Fibroblast of skin of abdomen (primary cell): ENCODE results near the gene CALHM1.

Source experiments
- DNase-seq: peaks from one replicate; pipeline ENCODE4 v3.0.0-alpha.2; 2013

CALHM1 gene

DNA sequence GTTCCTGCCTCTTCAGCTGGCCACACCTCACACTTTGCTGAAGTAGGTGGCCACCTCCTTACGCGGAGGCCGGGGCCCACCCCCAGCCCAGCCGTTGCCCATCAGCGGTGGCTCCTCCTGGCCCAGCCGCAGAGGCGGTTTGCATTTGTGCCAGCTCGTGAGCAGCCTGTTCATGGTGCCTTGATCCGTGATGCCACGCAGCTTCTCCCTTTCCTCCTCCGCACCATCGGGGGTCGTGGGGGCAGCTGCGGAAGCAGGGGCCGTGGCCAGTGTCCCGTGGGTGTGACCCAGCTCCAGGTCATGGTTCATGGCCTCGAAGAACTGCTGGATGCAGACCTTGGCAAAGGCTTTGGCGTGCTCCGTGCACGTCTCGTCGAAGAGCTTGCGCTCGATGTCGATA is 3.5 kb downstream of the CALHM1 start:
- DNase-seq = no peak

DNA sequence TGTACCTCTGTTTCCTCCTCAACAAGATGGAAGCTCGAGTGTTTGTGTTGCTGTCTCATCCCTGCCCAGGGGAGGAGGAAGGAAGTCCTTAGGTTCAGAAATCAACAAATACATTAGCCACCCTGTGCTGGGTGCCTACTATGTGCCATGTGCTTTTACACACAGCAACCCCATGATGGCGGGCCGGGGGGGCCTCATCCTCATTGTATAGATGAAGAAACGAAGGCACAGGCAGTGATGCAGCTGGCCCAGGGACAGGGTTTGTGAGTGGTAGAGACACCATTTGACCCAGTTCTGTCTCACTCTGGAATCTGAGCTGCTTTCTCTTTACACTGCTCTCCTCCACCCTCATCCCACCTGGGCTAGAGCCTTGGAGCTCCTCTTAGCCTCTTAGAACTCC is 4.7 kb downstream of the CALHM1 start:
- DNase-seq = no peak

DNA sequence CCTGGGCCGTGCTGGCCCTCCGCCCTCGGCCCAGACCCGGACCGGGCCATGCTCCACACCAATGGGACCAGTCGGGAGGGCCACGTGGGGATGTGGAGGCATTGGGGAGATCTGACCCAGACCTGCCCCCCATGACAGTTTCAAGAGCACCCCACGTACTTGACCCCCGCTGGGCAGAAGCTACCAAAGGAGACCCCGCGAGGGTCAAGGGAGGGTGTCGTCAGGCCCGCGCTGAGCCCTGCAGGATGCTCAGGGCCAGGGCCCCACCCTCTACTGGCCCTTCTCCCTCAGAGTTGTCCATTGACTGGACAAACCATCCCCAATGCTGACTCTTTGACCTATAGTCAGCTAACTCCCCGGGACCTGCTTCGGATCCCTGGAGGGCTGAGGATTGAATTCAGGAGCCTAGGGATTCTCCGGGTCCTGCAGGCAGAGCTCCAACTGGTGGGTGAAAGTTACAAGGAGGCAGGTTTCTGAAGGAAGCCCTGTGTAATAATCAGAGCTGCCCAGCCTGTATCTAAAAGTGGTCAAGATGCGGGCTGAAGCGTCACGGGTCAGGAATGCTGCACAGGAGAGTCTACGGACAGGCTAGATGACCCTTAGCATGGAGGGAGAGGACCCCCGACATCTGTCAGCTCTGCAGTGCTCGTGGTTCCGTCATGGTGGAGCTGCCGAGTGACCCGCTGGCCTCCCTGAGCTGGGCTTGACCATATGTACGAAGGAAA is 6.0 kb downstream of the CALHM1 start:
- DNase-seq = no peak

DNA sequence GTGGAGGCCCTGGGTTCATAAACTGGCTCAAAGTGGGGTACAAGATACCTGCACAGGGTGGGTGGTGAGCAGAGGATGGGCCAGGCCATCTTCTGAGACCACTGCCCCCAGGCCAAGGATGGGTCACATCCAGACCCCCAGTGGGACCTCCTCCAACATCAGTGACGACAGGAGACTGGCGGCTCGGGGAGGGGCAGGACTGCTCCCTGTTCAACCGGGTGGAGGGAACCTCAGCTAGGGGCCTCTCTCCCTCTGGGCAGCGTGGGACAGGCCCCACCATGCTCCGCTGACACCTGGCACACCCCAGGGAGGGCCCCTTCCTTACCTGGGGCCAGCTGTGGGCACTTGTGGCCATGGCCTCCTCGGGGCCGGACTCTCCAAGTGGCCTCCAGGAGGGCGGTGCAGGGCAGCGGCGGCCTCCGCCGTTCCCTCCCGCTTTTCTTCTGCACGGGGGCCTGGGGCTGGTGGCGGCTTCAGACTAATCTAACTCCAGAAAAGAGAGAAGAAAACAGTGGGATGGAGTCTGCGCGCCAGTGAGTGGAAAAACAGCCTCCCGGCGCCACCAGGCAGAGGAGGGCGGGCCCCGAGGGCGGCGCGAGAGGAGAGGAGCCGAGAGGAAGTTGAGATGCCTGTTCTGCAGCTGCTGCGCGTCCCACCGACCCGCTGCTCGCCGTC is 6.7 kb downstream of the CALHM1 start, which contains the start of gene CALHM2:
Gene CALHM2 (minus strand): TSS at position 540 of the 675 bp plus-strand sequence. CDS start 2,429 bp downstream, outside the sequence.
- peak; percentile 53 for DNase-seq

DNA sequence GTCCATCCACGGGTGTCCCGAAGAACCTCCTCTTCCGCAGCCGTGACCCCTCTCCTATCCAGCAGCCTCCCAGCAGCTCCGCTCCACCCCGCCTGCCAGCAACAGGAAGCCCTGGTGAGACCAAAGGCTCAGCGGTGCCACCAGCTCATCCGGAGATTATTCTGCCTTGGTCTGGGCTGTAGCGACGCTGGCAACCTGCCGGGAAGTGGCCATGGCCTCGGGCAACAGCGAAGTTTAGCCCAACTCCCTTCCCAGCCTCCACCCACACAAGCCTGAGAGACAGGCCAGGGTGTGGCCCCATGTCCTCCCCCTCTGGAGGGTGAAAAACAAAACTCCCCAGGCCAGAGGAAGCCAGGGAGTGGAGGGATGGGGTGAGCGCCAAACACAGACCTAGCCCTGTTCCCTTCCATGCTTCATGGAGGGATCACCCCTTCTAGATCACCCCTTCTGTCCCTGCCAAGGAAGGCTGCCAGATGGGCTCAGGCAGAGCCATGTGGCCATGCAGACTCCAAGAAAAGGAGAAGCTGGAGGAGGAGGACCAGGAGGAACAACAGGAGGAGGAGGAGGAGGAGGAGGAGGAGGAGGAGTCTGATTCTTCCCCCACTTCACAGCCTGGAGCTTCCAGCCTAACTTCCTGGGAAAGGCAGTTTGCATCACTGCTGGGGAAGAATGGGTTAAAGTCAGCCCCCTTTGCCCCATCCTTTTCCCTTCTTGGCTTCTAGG is 7.4 kb downstream of the CALHM1 start:
- DNase-seq = peak; percentile 33

DNA sequence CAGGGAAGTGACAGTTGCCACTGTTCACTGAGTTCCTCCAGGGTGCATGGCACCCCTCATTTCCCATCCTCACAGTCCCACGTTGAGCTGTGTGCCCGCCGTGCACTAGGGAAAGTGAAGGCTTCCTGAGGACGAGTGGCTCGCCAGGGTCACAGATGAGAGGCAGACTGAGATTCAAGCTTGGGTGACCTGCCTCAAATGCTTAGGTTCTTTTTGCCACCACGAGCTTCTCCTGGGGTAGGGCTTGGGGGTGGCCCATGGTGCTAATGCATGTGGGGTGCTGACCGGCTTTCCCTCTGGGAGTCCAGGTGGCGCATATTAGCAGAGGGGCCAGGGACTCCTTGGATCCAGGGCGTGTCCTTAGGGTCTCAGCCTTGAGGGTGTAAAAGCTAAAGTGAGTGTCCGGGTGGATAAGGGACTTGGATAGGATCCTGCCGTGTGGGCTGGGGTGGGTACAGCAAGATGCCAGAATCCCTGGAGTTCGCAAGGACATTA is 8.5 kb downstream of the CALHM1 start:
- DNase-seq = no peak

DNA sequence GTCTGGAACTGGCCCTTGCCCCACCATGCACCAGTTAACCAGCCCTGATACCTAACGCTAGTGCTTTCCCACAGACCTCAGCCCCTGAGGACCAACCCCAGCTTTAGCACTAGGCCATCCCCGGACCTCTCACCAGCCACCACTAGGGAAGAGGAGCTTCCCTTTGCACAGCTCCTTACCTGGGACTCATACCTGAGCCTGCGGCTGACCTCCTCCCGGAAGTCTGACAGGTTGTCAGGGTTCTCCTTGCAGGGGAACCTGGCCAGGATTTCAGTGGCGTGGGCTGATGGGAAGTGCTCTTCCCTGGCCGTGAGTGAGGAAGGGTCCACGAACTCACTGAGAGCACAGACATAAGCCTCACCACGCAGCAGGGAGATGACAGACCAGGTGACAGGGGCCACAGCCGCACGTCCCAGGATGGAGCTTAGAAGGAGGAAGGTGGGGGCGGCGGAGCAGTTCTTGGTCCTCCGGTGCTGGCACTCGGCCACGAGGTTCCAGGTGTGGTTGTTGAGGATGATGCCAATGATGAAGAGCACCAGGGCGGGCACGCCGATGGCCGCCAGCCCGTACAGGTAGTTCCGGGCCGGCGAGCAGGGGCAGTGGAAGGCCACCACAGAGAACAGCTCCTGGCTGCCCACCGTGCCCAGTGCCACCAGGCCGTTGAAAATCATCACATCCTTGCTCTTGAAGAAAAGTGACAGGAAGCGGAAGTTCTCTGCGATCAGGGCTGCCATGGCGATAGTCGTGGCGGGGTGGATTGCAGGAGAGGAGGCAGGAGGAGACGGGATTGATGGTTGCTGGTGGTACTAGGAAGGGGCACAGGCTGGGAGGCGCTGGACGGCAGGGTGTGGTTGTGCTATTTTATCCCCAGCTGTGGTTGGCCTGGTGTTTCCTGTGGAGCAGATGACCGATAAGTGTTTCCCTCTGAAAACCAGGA is 9.2 kb downstream of the CALHM1 start:
- no peak for DNase-seq

DNA sequence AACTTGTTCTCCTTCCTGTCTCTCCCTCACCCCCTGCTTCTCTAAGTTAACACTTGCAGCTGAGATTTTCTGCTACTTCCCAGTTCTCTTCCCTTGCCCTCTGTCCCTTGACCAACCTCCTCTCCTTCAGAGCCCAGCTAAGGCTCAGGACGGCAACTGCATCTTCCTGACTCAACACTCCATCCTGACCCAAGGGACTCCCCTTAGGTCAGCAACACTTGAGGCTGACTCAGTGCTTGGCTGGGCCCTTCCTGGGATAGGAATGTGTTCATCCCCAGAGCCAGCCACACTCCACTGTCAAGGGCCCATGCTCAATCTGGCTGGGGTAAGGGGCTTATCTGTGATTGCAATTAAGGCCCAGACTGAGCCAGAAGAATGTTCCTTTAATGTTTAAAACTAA is 10.0 kb downstream of the CALHM1 start:
- peak; percentile 73 for DNase-seq

DNA sequence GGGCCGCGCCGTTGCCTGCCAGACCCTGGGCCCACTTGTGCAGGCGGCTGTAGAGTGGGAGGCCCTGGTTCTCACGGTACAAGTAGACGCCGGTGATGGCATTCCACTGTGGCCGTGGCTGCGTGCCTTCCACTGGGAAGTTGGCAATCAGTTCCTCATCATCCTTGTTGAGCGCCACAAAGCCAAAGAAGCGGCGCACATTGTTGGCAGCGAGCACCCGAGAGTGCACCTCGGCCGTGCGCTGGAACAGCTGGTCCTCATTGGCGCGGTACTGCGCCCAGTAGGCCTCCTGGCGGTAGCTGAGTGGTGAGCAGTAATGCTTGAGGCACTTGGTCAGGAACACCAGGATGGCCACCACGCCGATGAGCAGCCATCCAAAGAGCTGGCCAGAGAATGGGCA is 11.5 kb downstream of the CALHM1 start:
- DNase-seq = no peak

DNA sequence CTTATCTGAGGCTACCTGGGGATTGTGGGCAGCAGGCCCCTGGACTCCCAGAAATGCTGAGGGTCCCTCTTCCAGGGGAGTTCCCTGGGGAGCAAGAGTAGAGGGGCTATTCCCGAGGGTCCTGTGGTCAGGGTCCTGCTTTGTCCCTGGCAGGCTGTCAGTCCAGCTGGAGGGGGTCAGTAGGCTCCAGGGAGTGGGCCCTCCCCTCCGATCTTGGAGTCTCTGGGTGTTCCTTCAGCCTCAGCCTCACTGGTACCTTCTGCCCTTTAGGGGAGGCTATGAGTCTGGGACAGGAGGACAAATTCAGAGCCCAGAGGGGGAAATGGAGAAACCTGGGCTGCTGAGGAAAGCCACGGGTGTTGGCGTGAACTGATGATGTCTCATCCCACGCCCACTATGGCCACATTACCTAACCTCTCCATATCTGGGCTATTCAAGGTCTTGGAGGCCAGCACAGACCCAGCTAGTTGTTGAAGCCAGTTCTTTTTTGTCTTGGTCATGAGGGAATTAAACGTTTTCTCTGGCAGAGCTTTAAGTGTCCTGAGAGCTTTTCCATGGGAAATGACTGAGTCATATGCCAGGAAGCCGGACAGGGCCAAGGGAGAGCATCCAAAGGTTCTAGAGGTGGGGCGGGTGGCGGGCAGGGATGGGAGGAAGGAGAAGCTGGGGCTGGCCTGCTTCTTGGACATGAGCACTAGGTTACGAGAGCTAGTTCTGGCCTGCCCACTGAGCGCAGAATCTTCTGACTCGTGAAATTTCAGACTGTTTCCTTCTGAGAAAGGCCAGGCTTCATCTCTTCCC is 12.7 kb downstream of the CALHM1 start:
- DNase-seq = no peak

DNA sequence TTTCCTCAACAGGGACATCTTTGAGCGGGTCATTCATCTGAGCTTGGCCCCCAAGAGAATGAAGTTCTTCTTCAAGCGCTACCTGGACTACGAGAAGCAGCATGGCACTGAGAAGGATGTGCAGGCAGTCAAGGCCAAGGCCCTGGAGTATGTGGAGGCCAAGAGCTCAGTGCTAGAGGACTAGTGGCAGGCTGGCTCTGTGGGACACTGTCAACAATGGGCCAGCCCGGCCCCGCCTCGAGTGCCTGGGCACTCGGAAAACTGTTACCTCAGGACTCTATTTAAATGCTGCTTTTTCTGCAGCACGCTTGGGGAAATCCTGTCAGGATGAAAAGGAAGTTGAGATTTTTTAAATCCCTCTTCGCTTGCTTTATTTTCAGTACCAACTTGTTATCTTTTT is 13.3 kb downstream of the CALHM1 start:
- no peak for DNase-seq

DNA sequence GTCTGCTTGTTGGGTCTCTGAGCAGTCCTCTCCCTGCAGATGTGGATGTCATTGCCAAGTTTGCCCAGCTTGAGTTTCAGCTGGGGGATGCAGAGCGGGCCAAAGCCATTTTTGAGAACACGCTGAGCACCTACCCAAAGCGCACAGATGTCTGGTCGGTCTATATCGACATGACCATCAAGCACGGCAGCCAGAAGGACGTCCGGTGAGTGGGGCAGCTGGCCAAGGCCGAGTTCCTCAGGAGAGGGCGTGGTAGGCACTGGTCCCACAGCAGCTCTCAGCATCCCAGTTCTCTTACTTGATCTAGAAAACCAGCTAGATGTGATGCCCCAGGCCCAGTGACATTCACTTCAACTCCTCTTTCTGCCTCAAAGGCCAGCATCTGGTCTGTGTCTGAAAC is 14.2 kb downstream of the CALHM1 start:
- DNase-seq = no peak

DNA sequence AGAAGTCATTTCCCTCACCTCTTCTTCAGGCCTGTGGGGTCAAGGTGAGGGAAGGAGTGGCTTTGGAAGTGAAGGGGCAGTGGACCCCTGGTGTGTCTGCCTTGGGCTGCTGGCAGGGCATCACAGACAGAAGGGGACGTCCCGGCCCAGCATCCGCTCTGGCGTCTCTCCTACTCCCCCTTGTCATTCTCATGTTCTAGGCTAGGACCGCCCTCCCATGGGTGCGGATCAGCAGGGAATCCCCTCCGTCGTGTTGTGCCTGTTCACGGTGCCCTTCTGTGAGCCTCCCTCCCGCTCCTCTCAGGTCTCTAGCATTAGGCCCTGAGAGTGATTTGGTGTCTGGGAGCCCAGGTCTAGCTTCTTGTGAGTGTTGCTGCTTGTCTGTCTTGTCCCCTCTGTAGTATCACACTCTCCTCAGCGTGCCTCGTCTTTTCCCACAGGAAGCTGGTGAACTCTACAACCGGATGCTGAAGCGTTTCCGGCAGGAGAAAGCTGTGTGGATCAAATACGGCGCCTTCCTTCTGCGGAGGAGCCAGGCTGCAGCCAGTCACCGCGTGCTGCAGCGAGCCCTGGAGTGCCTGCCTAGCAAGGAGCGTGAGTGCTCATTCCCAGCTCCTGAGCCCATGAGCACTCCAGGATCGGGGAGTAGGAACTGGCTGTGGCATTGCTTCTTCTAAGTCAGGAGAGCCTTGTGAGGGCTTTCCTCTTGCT is 15.1 kb downstream of the CALHM1 start:
- DNase-seq = no peak

DNA sequence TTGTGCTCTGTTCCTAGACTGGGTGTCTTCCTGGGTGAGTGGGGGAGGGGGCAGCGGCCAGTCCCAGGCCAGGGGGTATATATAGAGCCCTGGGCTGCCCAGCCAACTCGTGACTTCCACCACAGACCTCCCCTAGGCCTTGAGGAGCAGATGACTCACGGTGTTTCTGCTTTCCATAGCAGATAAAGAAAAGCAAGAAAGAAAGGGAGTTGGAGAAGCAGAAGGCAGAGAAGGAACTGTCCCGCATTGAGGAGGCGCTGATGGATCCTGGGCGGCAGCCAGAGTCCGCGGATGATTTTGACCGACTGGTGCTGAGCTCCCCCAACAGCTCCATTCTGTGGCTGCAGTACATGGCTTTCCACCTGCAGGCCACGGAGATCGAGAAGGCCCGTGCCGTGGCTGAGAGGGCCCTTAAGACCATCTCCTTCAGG is 16.7 kb downstream of the CALHM1 start:
- peak; percentile 13 for DNase-seq

DNA sequence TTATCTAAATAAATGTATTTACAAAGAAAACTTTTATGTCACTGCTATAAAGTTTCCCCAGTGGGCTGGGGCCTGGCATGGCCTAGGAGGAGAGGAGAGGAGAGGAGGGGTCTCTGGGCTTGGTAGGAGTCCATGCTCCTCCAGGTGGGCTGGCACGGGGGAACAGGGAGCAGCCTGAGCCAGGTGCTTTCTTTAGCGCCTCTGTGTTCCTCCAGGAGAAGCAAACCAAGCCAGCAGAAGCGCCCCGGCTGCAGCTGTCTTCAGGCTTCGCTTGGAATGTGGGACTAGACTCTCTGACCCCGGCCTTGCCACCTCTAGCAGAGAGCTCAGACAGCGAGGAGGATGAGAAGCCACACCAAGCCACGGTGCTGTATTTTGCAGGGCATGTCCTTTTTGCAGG is 17.1 kb downstream of the CALHM1 start:
- DNase-seq = no peak

DNA sequence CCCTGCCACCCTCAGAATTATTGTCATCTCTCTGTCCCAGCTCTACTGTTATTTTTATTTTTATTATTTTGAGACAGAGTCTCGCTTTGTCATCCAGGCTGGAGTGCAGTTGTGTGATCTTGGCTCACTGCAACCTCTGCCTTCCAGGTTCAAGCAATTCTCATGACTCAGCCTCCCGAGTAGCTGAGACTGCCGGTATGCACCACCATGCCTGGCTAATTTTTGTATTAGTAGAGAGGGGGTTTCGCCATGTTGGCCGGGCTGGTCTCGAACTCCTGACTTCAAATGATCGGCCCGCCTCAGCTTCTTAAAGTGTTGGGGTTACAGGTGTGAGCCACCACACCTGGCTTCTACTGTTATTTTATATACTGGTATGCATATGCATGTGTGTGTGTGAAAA is 17.5 kb downstream of the CALHM1 start:
- DNase-seq = no peak

DNA sequence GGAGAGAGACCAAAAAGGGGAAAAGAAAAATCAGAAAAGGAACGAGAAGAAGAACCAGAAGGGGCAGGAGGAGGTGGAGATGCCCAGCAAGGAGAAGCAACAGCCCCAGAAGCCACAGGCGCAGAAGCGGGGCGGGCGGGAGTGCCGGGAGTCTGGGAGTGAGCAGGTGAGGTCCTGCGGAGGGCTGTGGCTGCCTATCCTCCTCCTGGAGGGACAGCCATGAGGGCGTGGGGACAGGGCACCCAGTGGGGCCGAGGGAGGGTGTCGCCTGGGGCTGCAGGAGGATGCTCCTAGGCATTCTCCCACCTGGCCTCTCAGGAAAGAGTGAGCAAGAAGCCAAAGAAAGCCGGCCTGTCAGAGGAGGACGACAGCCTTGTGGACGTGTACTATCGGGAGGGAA is 18.3 kb downstream of the CALHM1 start:
- no peak for DNase-seq

DNA sequence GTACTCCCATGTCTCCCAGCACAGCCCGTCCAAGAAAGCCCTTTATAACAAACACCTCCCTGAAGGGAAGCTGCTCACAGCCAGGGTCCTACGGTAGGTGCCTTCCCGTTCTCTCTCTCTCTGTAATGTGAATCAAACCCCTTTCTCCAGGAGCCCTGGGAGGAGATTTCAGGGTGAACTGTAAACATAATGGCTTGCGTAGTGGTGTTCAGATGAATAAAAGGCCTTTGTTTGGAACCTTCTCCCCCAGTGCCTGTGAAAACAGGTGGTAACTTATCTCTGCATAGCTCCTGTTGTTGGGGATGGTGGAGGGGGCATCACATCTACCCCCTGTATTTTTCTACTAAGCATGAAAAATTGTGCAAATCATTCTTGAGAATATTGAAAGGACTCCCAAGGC is 18.9 kb downstream of the CALHM1 start:
- no peak for DNase-seq

DNA sequence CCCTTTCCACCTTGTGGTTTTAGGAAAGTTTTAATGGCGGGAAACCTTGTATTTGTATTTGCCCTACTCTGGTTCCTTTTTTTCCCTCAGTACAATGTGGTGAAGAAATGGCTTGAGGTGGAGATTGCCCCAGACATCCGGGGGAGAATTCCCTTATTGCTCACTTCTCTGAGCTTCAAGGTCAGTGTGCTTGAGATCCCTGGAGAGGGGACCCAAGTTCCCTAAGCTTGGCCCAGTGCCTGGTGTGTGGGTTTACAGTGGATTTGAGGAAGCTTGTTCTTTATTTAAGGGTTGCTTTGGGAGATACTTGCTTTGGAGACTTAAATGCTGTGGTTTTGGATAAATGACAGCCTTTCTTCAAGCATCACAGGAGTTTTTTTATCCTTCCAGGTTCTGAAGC is 24.8 kb downstream of the CALHM1 start:
- no peak for DNase-seq

DNA sequence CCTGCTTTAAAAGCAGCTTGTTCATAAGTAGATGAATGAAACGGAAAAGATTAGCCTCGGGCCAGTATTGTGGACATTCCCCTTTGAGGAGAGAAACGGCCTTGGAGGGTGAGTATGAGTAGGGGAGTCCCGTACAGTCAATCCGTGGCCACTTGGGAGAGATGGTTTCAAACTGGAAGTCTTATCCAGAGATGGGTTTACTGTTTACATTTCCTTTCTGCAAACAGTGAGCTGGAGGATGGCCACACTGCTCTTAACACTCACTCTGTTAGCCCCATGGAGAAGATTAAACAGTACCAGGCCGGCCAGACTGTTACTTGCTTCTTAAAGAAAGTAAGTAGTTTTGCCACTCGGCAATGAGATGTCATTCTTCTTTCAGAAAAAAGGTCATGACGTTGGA is 26.8 kb downstream of the CALHM1 start:
- DNase-seq = no peak

DNA sequence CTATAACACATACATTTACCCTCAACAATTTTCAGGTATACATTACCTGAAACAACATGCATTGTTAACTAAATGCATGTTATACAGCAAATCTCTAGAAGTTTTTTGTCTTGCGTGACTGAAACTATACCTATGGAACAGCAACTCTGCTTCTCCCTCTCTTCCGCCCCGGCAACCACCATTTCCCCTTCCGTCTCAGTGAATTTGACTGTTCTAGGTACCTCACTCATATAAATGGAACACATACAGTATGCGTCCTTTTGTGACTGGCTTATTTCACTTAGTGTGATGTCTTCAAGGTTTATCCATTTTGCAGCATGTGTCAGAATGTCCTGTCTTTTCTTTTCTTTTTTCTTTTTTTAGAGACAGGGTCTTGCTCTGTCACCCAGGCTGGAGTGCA is 29.1 kb downstream of the CALHM1 start:
- DNase-seq = no peak
